GM23338 (cell line): Measurements from ENCODE around the gene CCL23.
"Not testable (repeated sequence)": the region's sequence is repeated elsewhere in the genome, so short reads cannot be mapped to it uniquely, and the experiment has no call there.

Experiments used
- CREB1 ChIP-seq: fragments of 250-450 bp; sonication (Bioruptor Pico); IDR thresholded peaks from 2 replicates; pipeline ENCODE4 v1.5.0; 2020; ENCODE audit warnings: low read depth, mild to moderate bottlenecking, moderate library complexity
- CTCF ChIP-seq, 2 experiments: fragments of 200-600 bp in 1 of 2; sonication (generic) in 1 of 2; conservative IDR thresholded peaks; 2 replicates each; pipeline versions ENCODE4 v1.5.1 to v1.6.1; 2016 to 2017; ENCODE audit warnings: antibody characterized with exemption in 2 of 2, low read depth in 2 of 2, mild to moderate bottlenecking in 2 of 2, moderate library complexity in 1 of 2
- ETS1 ChIP-seq: IDR thresholded peaks from 2 replicates; pipeline ENCODE4 v1.6.1; 2016; ENCODE audit warnings: antibody characterized with exemption
- EZH2 ChIP-seq: fragments of 200-600 bp; sonication (generic); IDR thresholded peaks from one replicate; pipeline ENCODE4 v1.8.0; 2017; ENCODE audit warnings: antibody characterized with exemption, mild to moderate bottlenecking, low read depth; ENCODE audit not compliant: unreplicated experiment
- EZH2phosphoT487 ChIP-seq: fragments of 200-600 bp; sonication (generic); IDR thresholded peaks from one replicate; pipeline ENCODE4 v1.8.1; 2018; ENCODE audit warnings: antibody characterized with exemption; ENCODE audit not compliant: unreplicated experiment
- JUNB ChIP-seq: IDR thresholded peaks from one replicate; pipeline ENCODE4 v1.6.1; 2016; ENCODE audit warnings: antibody characterized with exemption; ENCODE audit not compliant: unreplicated experiment
- NANOG ChIP-seq: IDR thresholded peaks from 2 replicates; pipeline ENCODE4 v1.6.1; 2016; ENCODE audit warnings: antibody characterized with exemption, borderline replicate concordance
- POLR2AphosphoS5 ChIP-seq: IDR thresholded peaks from 2 replicates; pipeline ENCODE4 v1.6.1; 2016; ENCODE audit warnings: antibody characterized with exemption, low read depth
- REST ChIP-seq: IDR thresholded peaks from one replicate; pipeline ENCODE4 v1.6.1; 2018; ENCODE audit warnings: antibody characterized with exemption; ENCODE audit not compliant: unreplicated experiment
- STAT1 ChIP-seq: IDR thresholded peaks from one replicate; pipeline ENCODE4 v1.6.1; 2016; ENCODE audit warnings: antibody characterized with exemption; ENCODE audit not compliant: unreplicated experiment
- ZNF114 ChIP-seq: fragments of 250-450 bp; sonication (Bioruptor Pico); IDR thresholded peaks from 2 replicates; pipeline ENCODE4 v1.5.0; 2020; ENCODE audit warnings: mild to moderate bottlenecking, moderate library complexity
- ZNF331 ChIP-seq: fragments of 250-450 bp; sonication (Bioruptor Pico); IDR thresholded peaks from 2 replicates; pipeline ENCODE4 v1.5.0; 2020; ENCODE audit warnings: low read depth, mild to moderate bottlenecking, moderate library complexity
- ZNF462 ChIP-seq: fragments of 250-450 bp; sonication (Bioruptor Pico); IDR thresholded peaks from 2 replicates; pipeline ENCODE4 v1.5.0; 2020; ENCODE audit warnings: mild to moderate bottlenecking, moderate library complexity

GRCh38 chr17:36015895-36016294 lies 1.9 kb downstream of the CCL23 start:
- not testable (repeated sequence) for TF ChIP-seq POLR2AphosphoS5; REST; NANOG; CTCF (conservative IDR thresholded peaks at IDR 0.05; ENCODE audit: low read depth in 2 of 2); EZH2; EZH2phosphoT487; ZNF114; CREB1 (CRISPR knock-in tag); STAT1; ZNF331; JUNB; ETS1; ZNF462 (CRISPR knock-in tag)
